GM19397 (cell line): Measurements from ENCODE around the gene SCOC.

Experiments used
- ATAC-seq: cut with Tn5 transposase; IDR thresholded peaks from one replicate; pipeline ENCODE4 v1.9.1; 2021; ENCODE audit warnings: mild to moderate bottlenecking, moderate library complexity; ENCODE audit not compliant: unreplicated experiment

SCOC gene

DNA sequence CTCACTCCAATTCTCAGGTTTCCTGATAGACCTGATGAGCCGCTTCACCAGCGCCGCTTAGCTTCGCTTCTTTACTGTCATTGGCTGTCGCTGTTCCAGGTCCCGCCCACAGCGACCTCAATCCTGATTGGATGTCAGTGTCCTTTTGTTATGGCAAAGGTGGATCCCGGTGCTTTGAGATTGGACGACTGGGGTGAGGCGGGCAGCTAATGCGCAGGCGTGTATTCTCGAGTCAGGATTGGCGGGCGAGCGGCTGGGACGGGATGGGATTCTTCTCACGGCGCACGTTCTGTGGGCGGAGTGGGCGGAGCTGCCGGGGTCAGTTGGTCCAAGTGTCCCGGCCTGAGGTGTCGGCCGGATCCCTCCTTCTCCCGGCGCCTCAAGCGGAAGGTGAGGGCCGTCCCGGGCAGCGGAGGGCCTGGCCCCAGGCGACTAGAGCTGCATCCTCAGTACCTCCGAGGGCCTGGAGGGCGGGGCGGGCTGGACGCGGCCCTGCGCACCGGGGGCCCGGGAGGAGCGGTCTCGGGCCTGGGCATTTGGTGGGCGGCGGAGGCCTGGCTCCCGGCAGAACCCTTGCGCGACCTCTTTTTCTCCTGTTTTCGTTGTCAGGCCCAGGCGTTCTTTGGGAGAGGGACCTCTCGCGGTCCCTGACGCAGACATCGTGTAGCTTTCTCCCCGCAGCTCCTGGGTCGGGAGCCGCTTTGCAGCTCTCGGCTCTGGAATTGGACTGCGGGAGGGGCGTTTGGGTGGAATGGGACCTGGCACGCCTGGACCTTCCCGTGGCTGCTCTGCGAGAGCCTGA is at the start of gene SCOC:
TSS of gene SCOC (plus strand) at position 319 of the 802 bp plus-strand sequence. CDS start 5,525 bp downstream, outside the sequence.
- peak; percentile 95 for ATAC-seq

- ATAC-seq, result no peak
Observed at GRCh38 chr4:140326395-140326993, 47.0 kb upstream of the SCOC start.

- no peak for ATAC-seq
Observed at GRCh38 chr4:140330311-140330900, 43.0 kb upstream of the SCOC start.

DNA sequence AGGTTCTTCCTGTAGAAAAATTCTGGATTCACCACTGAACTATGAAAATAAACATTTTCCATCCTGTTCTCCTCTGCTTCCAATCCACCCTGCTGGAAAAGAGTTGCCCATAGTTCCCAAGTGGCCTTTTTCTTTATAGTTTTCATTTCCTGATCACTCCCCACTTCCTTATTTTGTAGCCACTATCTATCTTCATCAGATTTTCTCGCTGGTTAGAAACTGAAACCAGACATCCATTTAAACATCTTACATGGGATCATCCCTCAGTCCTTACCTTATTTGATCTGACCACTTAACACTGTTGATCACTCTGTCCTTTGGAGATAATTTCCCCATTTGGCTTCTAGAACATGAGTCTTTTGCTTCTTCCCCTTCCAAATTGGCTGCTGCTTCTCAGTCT is 42.2 kb upstream of the SCOC start:
- ATAC-seq, result no peak

- no peak for ATAC-seq
Observed at GRCh38 chr4:140331876-140332275, 41.6 kb upstream of the SCOC start.

GRCh38 chr4:140332734-140333133 is 40.7 kb upstream of the SCOC start:
- no peak for ATAC-seq

DNA sequence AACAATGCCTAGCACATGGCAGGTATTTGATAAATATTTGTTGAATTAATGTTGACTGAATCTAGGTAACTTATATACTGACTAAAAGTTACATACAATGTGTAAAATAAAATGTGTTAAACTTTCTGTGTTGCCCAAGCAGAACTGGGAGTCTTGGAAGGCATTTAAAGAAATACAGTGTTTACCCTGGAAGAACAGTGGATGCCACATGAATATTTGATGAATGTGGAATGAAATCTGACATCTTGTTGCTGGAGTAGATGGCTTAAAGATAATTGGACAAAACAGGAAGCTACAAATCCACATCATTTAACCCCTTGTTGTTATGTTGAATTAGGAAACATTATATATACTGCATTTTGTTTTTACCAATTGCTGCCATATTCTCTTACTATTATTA is 39.9 kb upstream of the SCOC start:
- ATAC-seq, result no peak

- ATAC-seq, result no peak
Observed at GRCh38 chr4:140335076-140335475, 38.4 kb upstream of the SCOC start.

- no peak for ATAC-seq
Observed at GRCh38 chr4:140336730-140337129, 36.7 kb upstream of the SCOC start.

GRCh38 chr4:140342620-140343019 is 30.8 kb upstream of the SCOC start:
- ATAC-seq, result no peak

DNA sequence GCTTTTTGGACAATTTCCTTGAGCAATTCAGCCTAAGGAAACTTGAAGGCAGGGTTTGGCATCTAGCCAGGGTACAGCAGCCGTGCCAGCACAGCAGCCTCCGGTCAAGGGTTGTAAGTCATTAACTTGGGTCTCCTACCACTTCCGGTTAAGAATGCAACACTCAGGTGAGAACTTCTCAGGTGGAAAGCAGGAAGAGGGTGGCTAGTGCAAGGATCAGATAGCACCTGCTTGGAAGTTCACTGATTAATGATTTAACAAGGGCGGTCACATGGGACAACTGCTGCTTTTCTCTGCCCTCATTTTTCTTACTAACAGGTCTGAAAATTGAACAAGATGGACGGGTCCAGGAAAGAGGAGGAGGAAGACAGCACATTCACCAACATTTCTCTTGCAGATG is 30.1 kb upstream of the SCOC start:
- ATAC-seq, result peak; percentile 95

DNA sequence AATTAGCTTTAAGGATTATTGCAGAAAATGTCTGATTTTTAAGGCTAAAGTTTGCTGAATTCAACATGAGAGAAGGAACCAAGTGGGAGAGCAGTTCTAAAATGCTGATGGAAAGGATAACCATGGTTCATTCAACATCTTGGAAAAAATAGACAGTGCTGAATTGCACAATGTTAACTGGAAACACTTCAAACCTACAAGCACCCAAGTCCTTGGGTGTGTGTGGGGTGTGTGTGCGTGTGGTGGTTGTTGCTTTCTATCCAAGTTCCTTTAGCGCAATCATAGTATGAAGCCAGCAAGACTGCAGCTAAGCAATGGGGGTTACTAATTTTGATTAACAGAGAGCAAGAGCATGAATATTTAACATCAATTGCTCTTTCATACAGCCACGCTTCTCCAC is 29.3 kb upstream of the SCOC start:
- ATAC-seq, result no peak

- no peak for ATAC-seq
Observed at GRCh38 chr4:140344621-140345020, 28.8 kb upstream of the SCOC start.

DNA sequence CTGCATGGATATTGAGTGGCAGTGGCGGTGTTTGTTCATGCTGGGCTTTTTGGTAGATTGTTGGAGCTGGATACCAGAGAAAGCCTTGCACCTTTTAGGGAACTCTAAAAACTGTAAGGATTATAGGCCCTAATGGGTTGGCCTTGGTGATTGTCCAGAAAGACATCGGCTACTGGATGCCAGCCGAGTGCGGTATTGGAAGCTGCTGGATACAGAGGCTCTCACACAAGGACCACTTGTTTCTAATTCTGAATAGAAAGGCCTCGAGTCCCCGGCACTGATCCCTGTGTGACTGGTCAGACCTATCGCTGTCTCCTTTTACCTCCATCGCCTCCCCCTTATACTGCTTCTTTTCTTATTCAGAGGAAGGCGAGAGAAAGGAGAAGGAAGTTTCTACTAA is 27.3 kb upstream of the SCOC start:
- no peak for ATAC-seq

GRCh38 chr4:140349816-140350215 is 23.6 kb upstream of the SCOC start:
- ATAC-seq, result no peak

- ATAC-seq, result no peak
Observed at GRCh38 chr4:140351093-140352075, 22.1 kb upstream of the SCOC start.

DNA sequence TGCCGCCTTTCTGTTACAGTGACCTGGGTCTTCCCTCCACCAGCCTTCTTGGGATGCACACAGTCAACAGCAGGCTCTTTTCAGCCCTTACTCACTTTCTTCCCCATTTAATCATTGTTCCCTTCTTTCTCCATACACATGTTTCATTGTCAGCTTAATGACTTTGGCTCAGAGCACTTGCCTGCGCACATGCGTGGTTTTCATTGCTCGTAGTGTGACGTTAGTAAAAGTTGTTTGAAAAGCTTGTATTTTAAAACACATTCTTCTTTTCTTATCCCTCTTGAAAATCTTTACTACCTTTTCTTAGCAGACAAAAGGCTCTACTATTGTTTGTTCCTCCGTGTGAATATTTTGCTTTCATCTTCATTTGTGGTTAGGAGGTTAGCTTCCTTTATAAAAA is 19.7 kb upstream of the SCOC start:
- no peak for ATAC-seq

DNA sequence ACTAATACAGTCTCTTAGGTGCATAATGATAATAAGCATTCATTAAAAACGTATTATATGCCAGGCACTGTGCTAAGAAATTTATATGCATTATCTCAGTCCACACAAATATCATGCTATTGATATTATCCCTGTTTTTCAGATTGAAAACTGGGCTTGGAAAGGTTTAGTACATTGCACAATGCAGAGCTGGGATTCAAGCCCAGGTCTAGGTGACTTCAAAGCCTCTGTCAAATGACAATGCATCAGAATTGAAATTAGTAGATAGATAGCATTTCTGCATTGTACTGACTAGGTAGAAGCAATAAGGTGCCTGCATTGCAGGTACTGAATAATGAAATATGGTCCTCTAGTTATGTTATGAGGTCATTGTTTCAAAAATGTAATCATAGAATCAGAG is 18.2 kb upstream of the SCOC start:
- ATAC-seq, result no peak

- no peak for ATAC-seq
Observed at GRCh38 chr4:140357868-140358267, 15.6 kb upstream of the SCOC start.

GRCh38 chr4:140358281-140358680 is 15.2 kb upstream of the SCOC start:
- no peak for ATAC-seq
